ENCODE data around the gene TMEM132C.
"Not testable (repeated sequence)": the region's sequence is repeated elsewhere in the genome, so short reads cannot be mapped to it uniquely, and the experiment has no call there.

TMEM132C gene

DNA sequence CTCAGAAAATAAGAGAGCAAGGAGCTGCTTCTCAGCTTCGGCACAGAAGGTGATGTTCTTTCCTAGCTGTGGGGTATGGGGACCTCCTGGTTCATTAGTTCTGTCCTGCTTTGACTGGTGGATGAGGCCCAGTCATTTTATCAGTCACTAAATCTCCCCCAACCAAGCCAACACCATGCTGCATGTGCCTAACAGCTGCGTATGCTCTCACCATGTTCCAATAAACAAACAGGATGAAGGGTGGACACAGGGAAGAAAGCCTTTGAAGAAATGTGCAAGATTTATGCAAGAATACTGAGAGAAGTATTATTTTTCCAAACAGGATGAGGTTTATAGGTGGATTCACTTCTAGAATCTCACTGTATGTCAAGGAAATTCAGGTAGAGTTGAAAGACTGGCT is 156.2 kb downstream of the TMEM132C start:
- DNase-seq = no peak

DNA sequence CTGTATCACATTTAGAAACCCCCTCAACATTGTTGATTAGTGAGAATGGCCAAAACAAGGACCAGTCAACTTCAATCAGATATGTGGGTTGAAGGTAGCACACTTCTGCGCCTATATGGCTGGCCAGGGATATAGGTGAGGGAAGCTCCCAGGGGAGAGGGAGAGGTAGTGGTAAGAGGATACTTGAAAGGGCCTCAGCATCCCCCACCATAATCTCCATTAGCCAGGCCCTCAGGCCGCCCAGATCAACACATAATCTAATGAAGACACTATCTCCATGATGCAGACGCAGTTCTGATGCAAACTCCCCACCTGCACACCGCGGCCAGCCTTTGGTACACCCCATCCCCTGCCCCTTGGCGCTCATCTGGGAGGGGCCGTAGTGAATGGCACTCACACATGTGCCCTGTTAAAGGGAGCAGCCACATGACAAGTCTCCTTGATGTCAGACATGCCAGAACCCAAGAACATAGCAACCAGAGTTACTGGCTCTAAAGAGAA is 158.0 kb downstream of the TMEM132C start:
- no peak for DNase-seq

DNA sequence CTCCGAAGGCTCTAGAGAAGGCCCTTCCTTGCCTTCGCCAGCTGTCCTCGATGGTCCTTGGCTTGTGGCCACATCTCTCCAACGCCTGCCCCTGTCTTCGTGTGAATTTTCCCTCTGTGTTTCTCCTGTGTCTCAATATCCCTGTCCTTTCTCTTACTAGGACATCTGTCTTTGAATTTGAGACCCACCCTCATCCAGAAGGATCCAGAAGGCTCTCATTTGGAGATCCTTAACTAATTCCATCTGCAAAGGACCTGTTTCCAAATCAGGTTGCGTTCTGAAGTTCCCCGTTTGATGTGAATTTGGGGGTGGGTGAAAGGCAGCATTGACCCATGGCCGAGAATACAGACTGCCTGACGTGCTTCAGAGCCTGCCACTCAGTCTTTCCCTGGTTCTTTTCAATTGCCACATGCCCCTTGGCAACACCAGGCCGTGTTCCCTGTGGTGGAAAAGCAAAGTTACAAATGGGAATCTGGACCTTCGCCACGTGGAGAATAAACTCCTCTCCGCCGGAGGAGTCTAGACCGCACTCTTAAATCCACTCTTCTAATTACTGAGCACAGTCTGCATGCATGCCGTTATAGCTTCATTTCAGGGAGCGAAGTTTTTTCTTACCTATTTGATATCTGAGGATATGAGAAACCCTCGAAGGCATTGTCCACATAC is 158.8 kb downstream of the TMEM132C start:
- DNase-seq = no peak

DNA sequence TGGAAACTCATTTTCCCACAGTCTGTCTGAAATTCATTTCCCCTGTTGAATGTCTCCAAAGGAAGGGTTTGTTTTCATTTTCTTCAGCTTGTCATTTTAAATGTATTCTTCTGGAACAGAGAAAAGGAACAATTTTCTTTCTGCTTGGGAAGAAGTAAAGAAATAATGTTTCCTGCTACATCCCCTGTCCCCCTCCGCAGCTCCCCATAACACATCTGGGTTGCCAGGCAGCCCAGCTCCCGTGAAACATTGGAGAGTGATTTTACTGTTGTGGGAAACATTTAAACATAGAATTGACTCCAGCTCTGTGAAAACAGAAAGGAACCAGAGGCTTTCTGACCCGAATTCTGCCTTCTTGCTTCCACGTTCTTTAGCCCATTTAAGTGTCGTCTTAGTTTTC is 159.5 kb downstream of the TMEM132C start:
- DNase-seq = no peak

DNA sequence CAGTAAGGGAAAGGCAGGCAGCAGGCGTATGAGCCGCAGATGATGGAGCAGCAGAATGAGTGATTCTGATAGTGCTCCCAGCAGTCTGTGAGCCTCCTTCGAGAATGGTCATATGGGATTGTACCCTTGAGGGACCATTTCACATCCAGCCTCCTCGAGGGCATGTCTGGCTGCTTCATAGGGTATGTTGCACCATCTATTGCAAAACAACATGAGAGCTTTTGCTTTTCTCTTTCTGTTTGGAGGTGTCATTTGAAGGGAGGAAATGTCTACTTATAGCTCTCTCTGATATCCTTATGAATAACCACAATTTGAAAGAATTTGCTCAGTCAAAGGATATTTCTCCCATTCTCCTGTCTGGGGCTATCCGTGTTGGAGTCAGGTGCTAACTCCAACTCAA is 172.8 kb downstream of the TMEM132C start:
- no peak for DNase-seq

DNA sequence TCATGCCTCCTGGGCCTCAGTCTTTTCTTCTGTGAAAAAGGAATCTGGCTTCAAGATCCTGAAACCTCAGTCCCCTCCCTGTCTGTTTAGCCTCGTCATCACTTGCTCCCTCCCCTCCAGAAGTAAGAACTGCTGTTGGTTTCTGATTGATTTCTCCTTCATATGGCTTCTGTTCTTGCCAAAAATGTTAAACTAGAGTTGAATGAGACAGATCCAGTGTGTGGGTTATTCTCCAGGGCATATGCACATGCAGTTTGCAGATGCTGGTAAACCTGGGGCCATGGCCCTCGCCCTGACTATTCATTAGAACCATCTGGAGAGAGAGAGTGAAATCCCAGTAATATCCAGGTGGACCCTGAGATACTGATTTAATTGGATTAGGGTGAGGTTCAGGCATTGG is 175.1 kb downstream of the TMEM132C start:
- no peak for DNase-seq

DNA sequence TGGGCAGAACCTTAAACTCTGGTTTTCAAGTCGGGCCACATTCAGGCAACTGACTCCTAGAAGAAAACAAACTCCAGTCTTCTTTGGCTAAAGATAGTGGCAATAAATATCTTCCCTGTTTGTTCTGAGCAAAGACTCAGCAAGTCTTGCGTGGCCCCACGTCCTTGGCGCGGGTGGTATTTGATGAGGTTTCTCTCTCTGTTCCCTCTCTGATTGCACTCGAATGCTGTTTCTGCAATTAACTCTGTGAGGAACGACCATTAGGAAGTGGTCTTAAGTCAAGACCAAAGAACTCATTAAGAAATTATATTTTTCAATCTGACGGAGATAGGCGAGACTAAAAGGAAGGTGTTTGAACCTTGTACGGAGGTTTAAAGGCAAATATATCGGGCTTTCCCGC is 177.6 kb downstream of the TMEM132C start:
- no peak for DNase-seq

DNA sequence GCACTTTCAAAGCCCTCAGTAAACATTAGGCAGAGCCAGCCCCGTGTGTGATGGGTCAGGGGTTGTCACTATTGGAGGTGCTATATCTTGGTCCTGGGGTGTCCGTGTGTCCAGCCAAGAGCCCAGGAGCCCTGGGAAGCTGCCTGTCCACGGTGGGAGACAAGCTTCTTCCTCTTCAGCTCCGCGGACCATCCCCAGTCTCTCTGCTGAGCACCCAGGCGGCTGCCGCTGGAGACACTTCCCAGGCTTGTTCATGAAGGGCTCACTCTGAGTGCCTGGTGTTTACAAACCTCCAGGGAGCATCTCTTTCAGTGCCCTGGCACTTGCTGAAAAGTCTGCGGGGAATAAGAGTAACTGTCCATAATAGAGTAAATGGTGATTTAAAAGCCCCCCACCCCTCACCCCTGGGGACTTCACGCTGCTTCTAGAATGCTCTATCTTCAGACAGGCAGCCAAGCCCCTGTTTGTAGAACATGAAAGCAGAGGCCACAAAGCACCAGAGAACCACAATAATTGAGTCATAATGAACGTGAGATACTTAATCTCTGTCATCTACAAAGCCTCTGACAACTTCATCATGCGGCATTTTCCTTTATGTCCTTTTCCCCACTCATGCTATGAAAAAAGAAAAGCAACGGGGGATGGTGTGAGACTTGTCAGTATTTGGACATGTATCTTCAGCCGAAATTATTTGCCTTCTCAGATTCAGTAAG is 178.6 kb downstream of the TMEM132C start:
- DNase-seq = no peak

DNA sequence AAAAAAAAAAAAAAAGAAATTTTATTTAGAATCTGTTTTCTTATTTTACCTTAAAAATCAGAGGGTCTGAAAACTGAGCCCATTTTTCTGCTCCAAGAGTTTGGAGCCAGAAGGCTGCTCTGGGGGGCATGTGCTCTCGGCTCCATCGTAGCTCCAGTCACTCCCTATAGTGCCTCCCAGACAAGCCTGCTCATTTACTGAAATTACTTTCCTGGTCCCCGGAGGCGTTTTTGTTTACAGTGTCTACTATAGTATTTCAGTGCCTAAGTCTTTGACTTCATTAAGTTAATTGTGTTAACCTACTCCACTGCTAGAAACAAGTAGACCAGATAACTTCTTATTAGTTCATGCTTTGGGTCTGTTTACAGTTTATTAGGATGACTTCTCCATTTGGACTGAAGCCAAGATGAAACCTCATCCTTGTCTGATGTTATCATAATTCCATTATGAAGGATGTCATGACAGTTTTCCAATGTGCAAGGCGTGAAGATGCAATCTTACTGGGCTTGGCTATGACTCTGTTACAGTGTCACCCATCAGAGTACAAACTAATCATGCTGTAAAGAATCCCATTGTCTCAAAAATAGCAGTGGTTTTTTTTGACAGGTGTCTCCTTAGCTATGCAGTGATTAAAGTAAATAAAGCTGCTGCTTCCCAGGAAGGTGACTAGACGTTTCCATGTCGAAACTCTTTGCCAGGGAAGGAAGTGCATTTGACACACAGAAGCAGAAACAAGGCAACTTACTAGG is 182.3 kb downstream of the TMEM132C start:
- no peak for DNase-seq

DNA sequence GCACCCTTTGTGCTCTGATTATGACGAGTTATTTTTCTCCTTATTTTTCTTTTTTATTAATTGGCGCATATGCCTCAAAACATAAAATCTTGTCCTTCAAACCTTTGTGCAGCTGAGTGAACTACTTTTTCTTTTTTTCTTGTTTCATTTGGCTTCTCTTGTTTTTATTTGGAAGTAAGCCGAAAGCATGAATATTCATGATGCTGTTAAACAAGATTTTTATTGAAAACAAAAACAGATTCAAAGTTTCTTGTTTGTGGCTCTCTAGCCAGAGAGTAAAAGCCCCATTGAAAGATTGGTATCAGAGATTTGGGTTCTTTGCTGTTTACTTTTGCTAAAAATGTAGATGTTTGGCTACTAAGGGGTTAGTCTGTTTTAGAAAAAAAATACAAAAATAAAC is 183.8 kb downstream of the TMEM132C start:
- no peak for DNase-seq

DNA sequence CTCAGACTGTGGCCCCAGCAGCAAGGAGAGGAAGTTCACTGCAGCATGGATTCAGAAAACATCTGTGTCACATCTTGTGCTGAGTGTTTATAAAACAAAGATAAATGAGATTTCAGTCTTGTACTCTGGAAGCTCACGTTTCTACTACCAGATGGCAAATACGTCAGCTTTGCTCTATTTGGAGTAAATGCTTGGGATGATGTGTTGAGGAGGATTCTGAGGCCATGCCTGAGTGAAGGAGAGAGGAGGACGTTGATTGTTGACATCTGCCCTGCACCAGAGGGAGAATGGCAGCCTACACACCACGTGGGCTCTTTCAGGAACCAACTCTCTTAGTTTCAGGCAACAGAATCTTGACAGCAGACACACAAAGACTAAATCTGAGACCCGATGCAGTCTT is 188.9 kb downstream of the TMEM132C start:
- DNase-seq = no peak

DNA sequence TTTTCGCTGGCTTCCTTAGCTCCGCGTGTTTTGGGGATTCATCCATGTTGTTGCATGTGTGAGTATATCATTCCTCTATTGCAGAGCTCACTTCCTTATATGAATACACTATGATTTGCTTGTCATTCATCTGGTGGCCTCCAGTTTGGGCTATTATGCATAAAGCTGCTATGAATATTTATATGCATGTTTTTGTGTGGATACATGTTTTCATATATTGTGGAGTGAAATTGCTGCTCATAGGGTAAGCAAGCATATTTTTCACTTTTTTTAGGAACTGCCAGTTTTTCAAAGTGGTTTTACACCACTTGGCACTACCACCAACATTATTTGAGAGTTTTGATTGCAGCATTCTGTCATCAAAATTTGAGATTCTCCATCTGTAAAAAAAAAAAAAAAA is 190.0 kb downstream of the TMEM132C start:
- no peak for DNase-seq

DNA sequence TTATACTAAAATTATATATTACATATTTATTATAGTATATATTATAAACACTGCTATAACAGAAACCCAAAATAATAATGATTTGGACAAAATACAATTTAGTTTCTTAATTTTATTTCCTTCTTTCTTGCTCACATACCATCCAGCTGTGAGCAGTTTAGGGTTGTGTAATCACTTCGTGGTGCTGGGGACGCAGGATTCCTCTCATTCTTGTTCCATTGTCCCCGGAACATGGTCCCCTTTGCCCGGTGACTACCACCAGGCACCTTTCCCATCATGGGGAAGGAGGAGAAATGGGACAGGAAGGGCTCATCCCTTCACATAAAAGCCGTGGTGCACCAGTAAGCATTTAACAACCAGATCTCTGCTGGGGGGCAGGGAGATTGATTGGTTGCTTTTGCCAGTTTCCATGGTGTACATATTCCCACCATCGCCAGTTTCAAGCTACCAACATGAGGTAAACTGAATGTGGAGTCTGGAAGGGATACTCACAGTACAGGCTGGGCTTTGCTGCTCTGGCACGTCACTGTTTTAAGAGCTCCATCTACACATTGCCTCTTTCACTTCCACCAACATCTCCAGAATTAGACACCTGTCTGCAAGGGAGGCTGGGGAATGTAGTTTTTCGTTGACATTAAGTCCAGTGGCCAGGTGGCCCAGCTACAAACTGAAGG is 191.5 kb downstream of the TMEM132C start:
- DNase-seq = no peak

DNA sequence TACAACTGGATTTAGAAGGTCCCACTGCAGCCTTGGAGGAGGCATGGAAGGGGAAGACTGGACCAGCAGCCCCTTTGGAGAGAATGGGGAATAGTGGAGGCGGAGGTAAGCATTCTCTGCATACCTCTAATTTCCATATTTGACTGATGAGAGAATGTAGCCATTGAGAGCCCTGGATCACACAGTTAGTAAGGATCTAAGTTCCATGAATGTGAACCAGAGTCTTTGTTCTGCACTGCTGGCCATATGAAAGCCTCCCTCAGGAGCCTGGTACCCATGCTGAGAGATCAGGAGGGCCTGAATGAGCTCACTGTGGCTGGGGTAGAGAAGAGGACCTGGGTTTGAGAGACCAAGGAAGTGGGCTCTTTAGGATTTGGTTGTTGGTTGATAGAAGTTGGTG is 192.1 kb downstream of the TMEM132C start:
- no peak for DNase-seq

DNA sequence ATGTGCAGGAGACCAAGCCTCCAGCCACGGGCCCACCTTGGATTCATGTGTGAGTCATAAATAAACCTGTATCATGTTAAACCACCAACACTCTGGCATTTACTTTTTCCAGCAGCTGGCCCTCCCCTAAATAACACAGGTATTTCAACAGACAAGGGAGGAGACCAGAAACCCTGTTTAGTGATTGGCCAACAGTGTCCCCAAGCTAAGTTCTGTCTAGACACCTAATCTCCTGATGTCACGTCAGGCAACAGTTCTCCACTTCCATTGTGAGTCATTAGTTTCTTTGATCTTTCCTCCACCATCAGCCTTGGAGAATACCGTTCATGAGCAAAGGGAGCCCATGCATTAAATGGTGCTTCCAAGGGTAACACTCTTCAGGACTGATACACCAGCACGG is 196.9 kb downstream of the TMEM132C start:
- no peak for DNase-seq

DNA sequence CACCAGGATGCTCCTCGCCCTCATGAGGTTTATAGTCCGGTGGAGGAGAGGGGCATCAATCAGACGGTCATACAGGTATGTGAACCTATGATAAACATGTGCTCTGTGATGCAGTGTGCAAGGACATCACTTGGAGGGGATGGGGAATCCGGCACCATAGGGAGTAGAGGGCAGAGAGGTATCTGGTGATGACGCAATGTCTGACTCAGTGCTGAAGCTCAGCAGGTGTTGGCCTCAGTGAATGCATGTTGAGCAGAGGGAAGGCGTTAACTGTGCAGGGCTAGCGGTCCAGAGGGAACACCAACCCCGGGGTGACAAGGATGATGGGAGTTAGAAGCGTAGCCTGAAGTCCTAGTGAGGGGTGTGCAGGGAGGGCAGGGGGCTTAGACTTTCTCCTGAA is 200.9 kb downstream of the TMEM132C start:
- DNase-seq = no peak

DNA sequence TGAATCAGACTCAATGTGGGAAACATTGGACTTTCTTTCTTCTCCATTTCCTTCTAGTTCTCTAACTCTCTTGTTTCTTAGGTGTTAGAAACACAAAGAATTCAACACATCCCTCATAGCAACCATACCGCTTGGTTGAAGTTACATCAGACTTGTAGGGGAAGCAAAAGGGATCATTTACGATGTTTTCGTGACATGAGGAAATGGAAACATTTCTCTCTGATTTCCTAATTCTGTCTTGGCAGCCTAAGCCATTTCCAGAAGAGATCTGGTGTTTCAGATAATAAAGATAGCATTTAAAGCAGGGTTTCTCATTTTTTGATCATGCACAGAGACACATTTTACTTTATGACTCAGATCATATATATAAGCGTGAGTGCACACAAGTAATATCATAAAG is 202.0 kb downstream of the TMEM132C start:
- DNase-seq = no peak

DNA sequence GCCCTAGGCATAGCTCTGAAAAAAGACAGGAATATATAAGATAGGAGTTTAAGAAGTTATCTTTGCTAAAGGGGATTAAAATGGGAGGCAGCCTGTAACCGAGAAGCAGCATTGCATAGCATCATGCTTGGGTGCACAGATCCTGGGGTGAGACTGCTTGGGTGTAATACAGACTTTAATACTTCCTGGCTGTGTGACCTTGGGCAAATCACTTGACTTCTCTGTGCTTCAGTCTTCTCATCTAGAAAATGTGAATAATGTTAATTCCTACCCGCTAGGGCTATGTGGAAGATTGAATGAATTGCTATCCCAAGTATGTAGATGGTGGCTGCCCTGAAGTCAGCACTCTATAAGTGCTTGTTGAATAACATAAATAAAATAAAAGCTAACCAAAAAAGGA is 204.5 kb downstream of the TMEM132C start:
- DNase-seq = no peak

DNA sequence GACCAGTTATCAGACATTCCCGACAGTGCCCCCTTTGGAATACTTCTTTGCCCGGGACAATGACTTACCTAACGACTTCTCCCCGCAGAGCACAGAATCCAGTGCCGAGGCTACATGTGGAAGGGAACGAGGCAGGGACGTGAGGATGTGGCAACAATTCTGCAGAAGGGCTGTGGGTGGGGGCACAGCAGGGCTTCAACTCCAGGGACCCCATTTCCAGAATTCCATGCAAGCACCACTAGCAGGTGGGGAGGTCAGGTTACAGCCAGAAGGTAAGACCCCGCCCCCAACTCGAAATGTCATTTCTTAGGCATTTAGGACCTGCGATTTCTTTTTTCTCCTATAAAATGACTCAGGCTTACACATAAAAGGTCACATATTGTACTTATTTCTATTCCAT is 207.9 kb downstream of the TMEM132C start:
- DNase-seq = no peak

DNA sequence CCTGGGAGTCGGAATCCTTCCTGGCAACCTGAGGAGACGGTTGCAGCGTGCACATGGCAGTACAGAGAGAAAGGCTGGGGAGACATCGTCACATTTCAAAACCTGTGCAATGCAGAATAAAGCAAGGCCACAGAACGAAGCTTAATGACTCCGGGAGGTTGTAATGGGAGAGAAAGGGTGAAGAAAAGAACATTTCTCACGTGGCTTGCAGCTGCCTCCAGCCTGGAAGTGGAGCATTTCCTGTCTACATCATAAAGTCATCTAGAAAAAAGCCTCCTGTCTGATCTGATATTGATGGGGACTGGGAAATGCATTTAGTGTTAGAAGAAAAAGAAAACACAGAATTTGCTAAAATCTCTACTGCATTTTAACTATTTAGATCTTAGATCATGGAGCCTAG is 209.3 kb downstream of the TMEM132C start:
- DNase-seq = no peak

DNA sequence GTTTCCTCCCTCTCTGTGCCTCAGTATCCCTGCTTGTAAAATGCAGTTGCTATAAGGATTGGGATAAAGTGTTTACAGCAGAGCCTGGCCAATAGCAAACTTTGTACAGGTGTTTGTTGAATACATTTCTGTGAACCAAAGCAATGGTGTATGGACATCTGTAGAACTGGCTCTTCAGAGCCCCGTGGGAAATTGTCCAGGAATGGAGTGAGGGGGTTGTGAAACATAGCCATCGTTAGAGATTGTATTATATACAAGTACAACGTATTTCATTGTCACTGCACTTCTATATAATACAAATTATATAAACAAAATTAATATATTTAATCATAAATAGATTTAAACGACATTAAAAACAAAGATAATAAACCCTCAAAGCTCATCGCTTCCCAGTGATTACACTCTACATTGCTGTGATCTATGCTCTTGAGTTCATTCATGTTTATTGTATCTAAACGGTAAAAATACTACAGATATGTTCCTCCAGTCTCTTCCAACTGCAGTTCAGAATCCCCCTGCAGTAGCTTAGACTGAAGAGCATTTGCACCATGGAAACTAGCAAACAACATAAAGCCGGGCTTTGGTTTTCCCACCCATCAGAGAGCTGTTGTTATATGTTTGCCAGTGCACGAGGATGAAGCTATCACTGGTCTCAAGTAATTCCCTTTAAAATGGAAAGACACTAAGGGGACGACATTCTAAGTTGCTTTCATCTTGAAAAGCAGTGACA is 216.7 kb downstream of the TMEM132C start:
- DNase-seq = no peak

DNA sequence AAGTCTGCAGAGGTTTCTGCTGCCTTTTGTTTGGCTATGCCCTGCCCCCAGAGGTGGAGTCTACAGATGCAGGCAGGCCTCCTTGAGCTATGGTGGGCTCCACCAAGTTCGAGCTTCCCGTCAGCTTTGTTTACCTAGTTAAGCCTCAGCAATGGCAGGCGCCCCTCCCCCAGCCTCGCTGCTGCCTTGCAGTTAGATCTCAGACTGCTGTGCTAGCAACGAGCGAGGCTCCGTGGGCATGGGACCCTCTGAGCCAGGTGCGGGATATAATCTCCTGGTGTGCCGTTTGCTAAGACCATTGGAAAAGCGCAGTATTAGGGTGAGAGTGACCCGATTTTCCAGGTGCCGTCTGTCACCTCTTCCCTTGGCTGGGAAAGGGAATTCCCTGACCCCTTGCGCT is 230.4 kb downstream of the TMEM132C start:
- DNase-seq = not testable (repeated sequence)

DNA sequence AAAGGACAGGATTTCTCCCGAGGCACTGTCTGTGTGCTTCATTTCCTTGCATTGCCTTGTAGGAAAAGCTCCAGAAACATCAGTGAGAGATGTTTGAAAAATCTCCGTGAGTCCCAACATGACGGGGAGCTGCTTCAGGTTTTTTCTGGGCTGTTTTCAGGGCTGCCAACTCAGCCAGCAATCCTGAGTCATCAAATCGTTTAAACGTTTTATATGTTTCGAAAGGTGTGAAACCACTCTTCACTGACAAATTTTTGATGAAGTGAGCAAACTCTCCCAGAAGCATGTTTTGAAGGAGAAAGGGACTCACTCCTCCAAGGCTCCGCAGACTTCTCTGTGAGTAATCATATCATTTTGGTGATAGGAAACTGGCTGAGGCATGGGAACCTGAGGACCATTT is 240.5 kb downstream of the TMEM132C start:
- no peak for DNase-seq
